Spleen (tissue), 7 donors: ENCODE results near the gene NPW.
"Not testable (repeated sequence)": the region's sequence is repeated elsewhere in the genome, so short reads cannot be mapped to it uniquely, and the experiment has no call there.

ENCODE experiments used
- POLR2AphosphoS5 ChIP-seq, 3 donors: sonication (generic); formaldehyde crosslinking; IDR thresholded peaks; one replicate each; pipeline ENCODE4 v1.5.1; 2017; ENCODE audit warnings: antibody characterized with exemption in 3 of 3
- TF ChIP-seq, protein P1 (sequence below), 11 experiments: fragments of 200-600 bp in 7 of 11; fragments of 450-650 bp in 4 of 11; sonication (generic) in 4 of 11; IDR thresholded peaks in 8 of 11; conservative IDR thresholded peaks in 3 of 11; 1 replicate in 7 of 11; 2 replicates in 4 of 11; pipeline versions ENCODE4 v1.4.0 to v1.8.0; 2016 to 2021; ENCODE audit warnings: antibody characterized with exemption in 11 of 11, inconsistent platforms in 4 of 11, mild to moderate bottlenecking in 1 of 11
- donor health status: DM: no; HTN: no; CAD: no; lungs with moderate emphysema.
- donor health status: DM: no; HTN: no; CAD: no.
- donor health status: DM: no; HTN: no; CAD: no.

DNA sequence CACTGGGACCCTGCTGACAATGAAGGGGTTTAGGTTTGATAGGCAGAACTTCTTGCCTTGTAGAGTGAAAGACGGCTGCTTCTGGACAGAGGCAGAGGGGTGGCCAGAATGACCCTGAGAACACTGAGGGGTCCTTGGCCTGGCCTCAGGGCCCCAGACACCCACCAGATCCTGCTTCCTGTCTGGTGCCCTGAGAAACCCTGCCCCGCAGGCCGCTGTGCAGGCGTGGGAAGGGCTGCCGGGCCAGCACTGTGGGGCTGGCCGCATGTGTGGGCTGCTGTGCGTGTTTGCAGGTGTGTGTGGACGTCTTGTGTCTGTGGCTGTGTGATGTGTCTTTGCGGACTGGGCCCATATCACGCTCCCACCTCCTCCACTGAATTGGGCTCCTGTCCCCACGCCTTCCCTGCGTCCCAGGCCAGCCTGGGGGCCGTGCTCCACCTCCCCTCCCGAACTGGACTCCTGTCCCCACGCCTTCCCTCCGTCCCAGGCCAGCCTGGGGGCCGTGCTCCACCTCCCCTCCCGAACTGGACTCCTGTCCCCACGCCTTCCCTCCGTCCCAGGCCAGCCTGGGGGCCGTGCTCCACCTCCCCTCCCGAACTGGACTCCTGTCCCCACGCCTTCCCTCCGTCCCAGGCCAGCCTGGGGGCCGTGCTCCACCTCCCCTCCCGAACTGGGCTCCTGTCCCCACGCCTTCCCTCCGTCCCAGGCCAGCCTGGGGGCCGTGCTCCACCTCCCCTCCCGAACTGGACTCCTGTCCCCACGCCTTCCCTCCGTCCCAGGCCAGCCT is 14.5 kb downstream of the NPW start:
- TF ChIP-seq, protein P1, sequence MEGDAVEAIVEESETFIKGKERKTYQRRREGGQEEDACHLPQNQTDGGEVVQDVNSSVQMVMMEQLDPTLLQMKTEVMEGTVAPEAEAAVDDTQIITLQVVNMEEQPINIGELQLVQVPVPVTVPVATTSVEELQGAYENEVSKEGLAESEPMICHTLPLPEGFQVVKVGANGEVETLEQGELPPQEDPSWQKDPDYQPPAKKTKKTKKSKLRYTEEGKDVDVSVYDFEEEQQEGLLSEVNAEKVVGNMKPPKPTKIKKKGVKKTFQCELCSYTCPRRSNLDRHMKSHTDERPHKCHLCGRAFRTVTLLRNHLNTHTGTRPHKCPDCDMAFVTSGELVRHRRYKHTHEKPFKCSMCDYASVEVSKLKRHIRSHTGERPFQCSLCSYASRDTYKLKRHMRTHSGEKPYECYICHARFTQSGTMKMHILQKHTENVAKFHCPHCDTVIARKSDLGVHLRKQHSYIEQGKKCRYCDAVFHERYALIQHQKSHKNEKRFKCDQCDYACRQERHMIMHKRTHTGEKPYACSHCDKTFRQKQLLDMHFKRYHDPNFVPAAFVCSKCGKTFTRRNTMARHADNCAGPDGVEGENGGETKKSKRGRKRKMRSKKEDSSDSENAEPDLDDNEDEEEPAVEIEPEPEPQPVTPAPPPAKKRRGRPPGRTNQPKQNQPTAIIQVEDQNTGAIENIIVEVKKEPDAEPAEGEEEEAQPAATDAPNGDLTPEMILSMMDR (IDR thresholded peaks at IDR 0.05 in 8 of 11, conservative IDR thresholded peaks at IDR 0.05 in 3 of 11): not testable (repeated sequence)
- not testable (repeated sequence) for TF ChIP-seq POLR2AphosphoS5 (IDR thresholded peaks at IDR 0.05)
